Ovary (tissue), 3 donors: ENCODE measurements around the gene FAM237B.

Experiments used
- POLR2A ChIP-seq: fragments of 450-650 bp; IDR thresholded peaks from one replicate; pipeline ENCODE4 v1.6.1; 2017; ENCODE audit warnings: antibody characterized with exemption, mild to moderate bottlenecking, moderate library complexity
- TF ChIP-seq, protein P1 (sequence below), 3 donors: fragments of 450-650 bp in 2 of 3; fragments of 200-600 bp in 1 of 3; IDR thresholded peaks; one replicate each; pipeline versions ENCODE4 v1.5.1 to v1.8.0; 2016 to 2022; ENCODE audit warnings: antibody characterized with exemption in 3 of 3, mild to moderate bottlenecking in 1 of 3
- donor health status: DM: no; HTN: no; CAD: no.

DNA sequence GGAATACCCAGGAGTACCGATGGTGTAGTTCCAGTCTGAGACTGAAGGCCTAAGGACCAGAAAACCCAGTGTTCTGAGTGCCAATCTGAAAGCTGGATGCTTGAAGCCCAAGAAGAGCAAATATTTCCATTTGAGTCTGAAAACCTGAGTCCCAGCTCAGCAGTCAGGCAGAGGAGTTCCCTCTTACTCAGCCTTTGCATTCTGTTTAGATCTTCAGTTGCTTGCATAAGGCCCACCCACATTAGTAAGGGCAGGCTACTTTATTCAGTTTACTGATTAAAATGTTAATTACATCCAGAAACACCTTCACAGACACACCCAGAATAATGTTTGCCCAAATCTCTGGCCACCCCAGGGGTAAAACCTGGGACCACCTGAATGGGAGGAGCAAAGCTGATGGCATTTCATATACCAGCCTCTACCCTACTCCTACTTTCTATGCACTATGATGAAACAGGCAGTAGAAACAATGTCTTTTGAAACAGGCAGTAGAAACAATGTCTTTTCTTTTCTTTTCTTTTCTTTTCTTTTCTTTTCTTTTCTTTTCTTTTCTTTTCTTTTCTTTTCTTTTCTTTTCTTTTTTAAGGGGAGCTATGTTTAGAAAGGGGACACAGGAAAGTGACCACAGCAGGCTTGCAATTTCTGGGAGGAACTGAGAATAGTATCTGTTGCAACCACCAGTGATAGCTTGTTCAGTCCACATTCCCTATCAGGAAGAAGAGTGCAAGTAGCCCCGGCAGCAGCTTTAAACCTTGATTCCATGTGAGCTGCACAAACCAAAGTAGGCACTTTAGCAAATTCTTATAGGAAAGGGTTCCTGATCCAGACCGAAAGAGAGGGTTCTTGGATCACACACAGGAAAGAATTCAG is 30.6 kb downstream of the FAM237B start:
- TF ChIP-seq, protein P1, sequence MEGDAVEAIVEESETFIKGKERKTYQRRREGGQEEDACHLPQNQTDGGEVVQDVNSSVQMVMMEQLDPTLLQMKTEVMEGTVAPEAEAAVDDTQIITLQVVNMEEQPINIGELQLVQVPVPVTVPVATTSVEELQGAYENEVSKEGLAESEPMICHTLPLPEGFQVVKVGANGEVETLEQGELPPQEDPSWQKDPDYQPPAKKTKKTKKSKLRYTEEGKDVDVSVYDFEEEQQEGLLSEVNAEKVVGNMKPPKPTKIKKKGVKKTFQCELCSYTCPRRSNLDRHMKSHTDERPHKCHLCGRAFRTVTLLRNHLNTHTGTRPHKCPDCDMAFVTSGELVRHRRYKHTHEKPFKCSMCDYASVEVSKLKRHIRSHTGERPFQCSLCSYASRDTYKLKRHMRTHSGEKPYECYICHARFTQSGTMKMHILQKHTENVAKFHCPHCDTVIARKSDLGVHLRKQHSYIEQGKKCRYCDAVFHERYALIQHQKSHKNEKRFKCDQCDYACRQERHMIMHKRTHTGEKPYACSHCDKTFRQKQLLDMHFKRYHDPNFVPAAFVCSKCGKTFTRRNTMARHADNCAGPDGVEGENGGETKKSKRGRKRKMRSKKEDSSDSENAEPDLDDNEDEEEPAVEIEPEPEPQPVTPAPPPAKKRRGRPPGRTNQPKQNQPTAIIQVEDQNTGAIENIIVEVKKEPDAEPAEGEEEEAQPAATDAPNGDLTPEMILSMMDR (IDR thresholded peaks at IDR 0.05), result no peak
- no peak for TF ChIP-seq POLR2A
